CD4-positive, alpha-beta T cell treated with Interleukin-10 for 1 hour (primary cell): ENCODE data around the gene GINS3.

Experiments
- DNase-seq: peaks from one replicate; pipeline ENCODE4 v3.0.0-alpha.2; 2020

The GINS3 gene

GRCh38 chr16:58392215-58393137, at the start of gene GINS3:
TSS of gene GINS3 (plus strand) at chr16:58392471. CDS start at chr16:58392602, 131 bp downstream.
- peak; percentile 88 for DNase-seq

- no peak for DNase-seq
Measured at GRCh38 chr16:58343562-58343961, 48.7 kb upstream of the GINS3 start.

GRCh38 chr16:58345574-58346354, 46.5 kb upstream of the GINS3 start:
- no peak for DNase-seq

- DNase-seq: no peak
Measured at GRCh38 chr16:58346831-58347371, 45.4 kb upstream of the GINS3 start.

- DNase-seq: no peak
Measured at GRCh38 chr16:58348986-58349385, 43.3 kb upstream of the GINS3 start.

- DNase-seq: no peak
Measured at GRCh38 chr16:58352690-58353089, 39.6 kb upstream of the GINS3 start.

GRCh38 chr16:58360041-58360634, 32.1 kb upstream of the GINS3 start:
- no peak for DNase-seq

- DNase-seq: no peak
Measured at GRCh38 chr16:58361726-58362125, 30.5 kb upstream of the GINS3 start.

GRCh38 chr16:58363746-58364393, 28.4 kb upstream of the GINS3 start:
- DNase-seq: no peak

- no peak for DNase-seq
Measured at GRCh38 chr16:58365623-58366022, 26.6 kb upstream of the GINS3 start.

GRCh38 chr16:58366247-58367031, 25.8 kb upstream of the GINS3 start:
- DNase-seq: no peak

- DNase-seq: no peak
Measured at GRCh38 chr16:58367252-58367651, 25.0 kb upstream of the GINS3 start.

- DNase-seq: no peak
Measured at GRCh38 chr16:58371841-58372240, 20.4 kb upstream of the GINS3 start.

- no peak for DNase-seq
Measured at GRCh38 chr16:58375386-58375785, 16.9 kb upstream of the GINS3 start.

- DNase-seq: no peak
Measured at GRCh38 chr16:58377932-58378331, 14.3 kb upstream of the GINS3 start.

- DNase-seq: no peak
Measured at GRCh38 chr16:58378401-58378800, 13.9 kb upstream of the GINS3 start.

GRCh38 chr16:58379736-58380135, 12.5 kb upstream of the GINS3 start:
- DNase-seq: no peak

- no peak for DNase-seq
Measured at GRCh38 chr16:58381661-58382060, 10.6 kb upstream of the GINS3 start.

GRCh38 chr16:58384437-58385055, 7.7 kb upstream of the GINS3 start:
- DNase-seq: no peak

- no peak for DNase-seq
Measured at GRCh38 chr16:58385218-58385773, 7.0 kb upstream of the GINS3 start.

GRCh38 chr16:58389724-58390123, 2.5 kb upstream of the GINS3 start:
- DNase-seq: no peak
